Neural progenitor cell (in vitro differentiated cells): Measurements from ENCODE around the gene TNNC2.

ENCODE experiments used
- CTCF ChIP-seq: fragments of 200-600 bp; sonication (generic); IDR thresholded peaks from 2 replicates; pipeline ENCODE4 v1.5.1; 2017; ENCODE audit warnings: antibody characterized with exemption, mild to moderate bottlenecking
- EZH2 ChIP-seq: fragments of 200-600 bp; sonication (generic); IDR thresholded peaks from 2 replicates; pipeline ENCODE4 v1.6.1; 2017; ENCODE audit warnings: antibody characterized with exemption, mild to moderate bottlenecking, moderate library complexity

- no peak for TF ChIP-seq EZH2
- TF ChIP-seq CTCF = no peak
Measured at GRCh38 chr20:45874576-45874975, 47.5 kb upstream of the TNNC2 start.
